ENCODE data around the gene EPS8L3.
"Not testable (repeated sequence)": the region's sequence is repeated elsewhere in the genome, so short reads cannot be mapped to it uniquely, and the experiment has no call there.

Gene EPS8L3

GRCh38 chr1:109708949-109709348, 54.8 kb downstream of the EPS8L3 start:
- DNase-seq (ENCODE audit: low read depth) = not testable (repeated sequence)

DNA sequence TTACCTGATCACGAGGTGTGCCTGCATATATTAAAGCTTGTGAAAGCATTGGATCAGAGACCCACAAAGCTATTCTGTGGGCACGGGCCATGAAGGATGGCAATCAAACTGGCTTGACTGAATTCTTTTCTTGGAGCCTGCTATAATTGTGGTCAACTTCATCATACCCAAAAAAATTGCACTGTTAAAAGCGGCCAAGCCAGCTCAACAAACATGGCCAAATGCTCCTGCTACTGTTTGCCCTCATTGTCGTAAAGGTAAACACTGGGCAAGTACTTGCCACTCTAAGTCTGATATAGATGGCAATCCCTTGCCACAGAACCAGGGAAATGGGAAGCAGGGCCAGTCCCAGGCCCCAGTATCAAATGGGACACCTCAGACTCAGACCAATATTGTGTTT, 58.3 kb downstream of the EPS8L3 start:
- no peak for DNase-seq (ENCODE audit: low read depth)

- no peak for DNase-seq (ENCODE audit: low read depth)
Measured at GRCh38 chr1:109704173-109704572, 59.5 kb downstream of the EPS8L3 start.

GRCh38 chr1:109702940-109703339, 60.8 kb downstream of the EPS8L3 start:
- DNase-seq (ENCODE audit: low read depth) = not testable (repeated sequence)

All from activated T-helper 1 cell treated with Interleukin-2 at 50 U/mL for 16 hours (primary cell).